Heart right ventricle (tissue), 16 donors: ENCODE measurements around the gene PRKCE. TPM values are rescaled to one million over a fixed set of nuclear protein-coding genes. Genes with fewer than 3 reads are reported as not detected.

ENCODE experiments used
- ATAC-seq, 8 donors: fragments of 200-7000 bp; cut with Tn5 transposase; one replicate each; pipeline ENCODE4 v1.9.1; 2020; ENCODE audit warnings: mild to moderate bottlenecking in 8 of 8, moderate library complexity in 8 of 8, moderate number of reproducible peaks in 1 of 8
- DNase-seq, 2 donors: peaks; one replicate each; pipeline ENCODE4 v3.0.0-alpha.2; 2020
- H3K27ac ChIP-seq, 10 donors: fragments of 200-600 bp; sonication (generic) in 2 of 10; one replicate each; pipeline versions ENCODE4 v1.5.0 to v1.8.0; 2020 to 2022; ENCODE audit warnings: mild to moderate bottlenecking in 3 of 10
- H3K27me3 ChIP-seq, 7 donors: fragments of 200-600 bp; one replicate each; pipeline ENCODE4 v1.8.0; 2021 to 2022; ENCODE audit warnings: mild to moderate bottlenecking in 2 of 7
- H3K36me3 ChIP-seq, 9 donors: fragments of 200-600 bp; sonication (generic) in 1 of 9; one replicate each; pipeline versions ENCODE4 v1.5.0 to v1.8.0; 2020 to 2022; ENCODE audit warnings: mild to moderate bottlenecking in 2 of 9
- H3K4me1 ChIP-seq, 9 donors: fragments of 200-600 bp; sonication (generic) in 1 of 9; one replicate each; pipeline versions ENCODE4 v1.5.0 to v1.8.0; 2020 to 2022; ENCODE audit warnings: mild to moderate bottlenecking in 4 of 9
- H3K4me3 ChIP-seq, 10 donors: fragments of 200-600 bp; sonication (generic) in 2 of 10; one replicate each; pipeline versions ENCODE4 v1.5.0 to v1.8.0; 2020 to 2022; ENCODE audit warnings: mild to moderate bottlenecking in 7 of 10, moderate library complexity in 2 of 10
- H3K9me3 ChIP-seq, 11 donors: fragments of 200-600 bp in 10 of 11; sonication (generic) in 2 of 11; one replicate each; pipeline versions ENCODE4 v1.5.0 to v1.8.0; 2013 to 2022; ENCODE audit warnings: mild to moderate bottlenecking in 2 of 11, control low read depth in 1 of 11, moderate library complexity in 1 of 11
- CTCF ChIP-seq, 9 donors: fragments of 200-600 bp; sonication (generic) in 2 of 9; IDR thresholded peaks; one replicate each; pipeline versions ENCODE4 v1.5.0 to v1.8.0; 2021 to 2022; ENCODE audit warnings: antibody characterized with exemption in 9 of 9, mild to moderate bottlenecking in 5 of 9, moderate library complexity in 1 of 9
- WGBS, 2 donors: extraction: QIAGEN DNeasy Blood & Tissue Kit; methylation state at CpG; one replicate each; pipeline ENCODE4 v1.1.7; 2013; ENCODE audit warnings: inconsistent platforms in 1 of 2; 5-methylcytosine and 5-hydroxymethylcytosine counted together
- intact Hi-C, 10 donors: fragments of 100-400 bp; cut with DNase I; formaldehyde crosslinking; loops; one replicate each; pipeline versions ENCODE4 v1.11.1 to v1.14.2; 2022
- polyA plus RNA-seq, 2 donors: library from polyadenylated mRNA; stranded (reverse); fragments of 200-250 nt; gene quantifications; one replicate each; pipeline ENCODE4 v1.2.3, GENCODE V29; 2013
- total RNA-seq, 10 donors: library from RNA; stranded (reverse); fragmentation: NEBNext Ultra II Directional in 3 of 10; extraction: Animal tissue kit (Norgen Biotek cat#: 25700) in 3 of 10; gene quantifications; one replicate each; pipeline versions ENCODE4 v1.2.1 to v1.2.4, GENCODE V29; 2021 to 2023
- donor health status: Arrhythmogenic right ventricular cardiomyopathy.
- donor health status: ischemic (EF 13 %, LVEDD 7.1; RV severe dilation, severe dysfunction).
- donor health status: healthy with polysubstance abuse.
- donor health status: DM: no; HTN: yes; CAD: no.
- donor health status: DM: no; HTN: no; CAD: no.
- donor health status: ischemic (EF 25% LVEDD 6.9; RV normal size, moderate dysfunction).
- donor health status: ischemic (EF 25% LVEDD 5.7; RV mildly dilated, moderate dysfunction).
- donor health status: healthy.
- donor health status: DM: yes; HTN: yes; CAD: no.
- donor health status: Ischemic cardiomyopathy.
- donor health status: ischemic (EF 35%, LVEDD 5.7; RV mildly dilated, moderate dysfunction).
- donor health status: nonischemic (EF 11% LVEDD 7.7; RV severe dilation, severe dysfunction).
- donor health status: DM: yes; HTN: yes; CAD: no.
- donor health status: PGD.
- donor health status: ischemic (EF 29% LVEDD 5.4; RV normal size, mild dysfunction).
- donor health status: nonischemic (EF 23%, LVEDD 6.1; RV moderate dilation, normal function).

PRKCE gene
- total and polyA plus RNA-seq, 12 donors = 3.7 to 22.7 (median 16.7) TPM

- Histone ChIP-seq H3K36me3 (no peaks in the 10 kb centered on the region), H3K27ac (peak overlapping the region; percentile 19 to 80 (median 72)), H3K9me3 (no peaks in the 10 kb centered on the region), H3K4me1 (peaks cover 21 to 76% (median 52%) of the 10 kb centered on the region in 9 donors), H3K27me3 (no peaks in the 10 kb centered on the region), H3K4me3 (peak overlapping the region in 8 of 10 donors; percentile 16 to 44 (median 26))
- WGBS, 2 donors = 61 to 74% methylated on average over 1 of the region's 1 CpG
- intact Hi-C loops = loop anchor here in 3 of 10 donors (2.0 to 10.0 kb wide), 3 partner anchors 119 to 164 kb away; partner anchors contain the start of gene PRKCE (in 2 of the 3)
- no peak for ATAC-seq
- DNase-seq = no peak
- no peak for TF ChIP-seq CTCF (IDR thresholded peaks at IDR 0.05)
Observed at GRCh38 chr2:45770811-45771210, 119.3 kb downstream of the PRKCE start.

GRCh38 chr2:45771261-45771660 is 119.8 kb downstream of the PRKCE start:
- peak overlapping the region; percentile 19 to 80 (median 72) for H3K27ac ChIP-seq
- intact Hi-C loops = loop anchor here in 3 of 10 donors (2.0 to 10.0 kb wide), 3 partner anchors 119 to 164 kb away; partner anchors contain the start of gene PRKCE (in 2 of the 3)
- H3K9me3 ChIP-seq = no peaks in the 10 kb centered on the region
- H3K4me3 ChIP-seq = peak overlapping the region in 8 of 10 donors; percentile 16 to 44 (median 26)
- TF ChIP-seq CTCF (IDR thresholded peaks at IDR 0.05) = peak in 1 of 9 donors; percentile 6
- WGBS, 2 donors = 8 to 12% methylated on average over 10 of the region's 10 CpGs
- DNase-seq (peak; percentile 69 to 81), ATAC-seq (peak; percentile 89 to 95 (median 92))
- peaks cover 16 to 76% (median 47%) of the 10 kb centered on the region in 9 donors for H3K4me1 ChIP-seq
- no peaks in the 10 kb centered on the region for H3K36me3 ChIP-seq
- H3K27me3 ChIP-seq = no peaks in the 10 kb centered on the region

- 46 to 48% methylated on average over 2 of the region's 2 CpGs for WGBS, 2 donors
- no peaks in the 10 kb centered on the region for H3K9me3 ChIP-seq
- no peak overlapping the region for H3K4me3 ChIP-seq
- H3K27ac ChIP-seq = peak overlapping the region in 9 of 10 donors; percentile 21 to 80 (median 73)
- intact Hi-C loops = loop anchor here in 2 of 10 donors (5.0 to 10.0 kb wide), 2 partner anchors 120 to 163 kb away; partner anchors contain the start of gene PRKCE (in 1 of the 2)
- no peak for DNase-seq
- H3K4me1 ChIP-seq = peaks cover 15 to 80% (median 45%) of the 10 kb centered on the region in 9 donors
- no peaks in the 10 kb centered on the region for H3K27me3 ChIP-seq
- TF ChIP-seq CTCF (IDR thresholded peaks at IDR 0.05) = no peak
- no peak for ATAC-seq
- H3K36me3 ChIP-seq = no peaks in the 10 kb centered on the region
Observed at GRCh38 chr2:45772038-45772437, 120.6 kb downstream of the PRKCE start.

- no peaks in the 10 kb centered on the region for H3K36me3 ChIP-seq
- no peak for TF ChIP-seq CTCF (IDR thresholded peaks at IDR 0.05)
- intact Hi-C loops = loop anchor here in 3 of 10 donors (2.0 to 10.0 kb wide), 3 partner anchors 122 to 161 kb away; partner anchors contain the start of gene PRKCE (in 1 of the 3)
- H3K9me3 ChIP-seq = no peaks in the 10 kb centered on the region
- no peak for ATAC-seq
- 92 to 95% methylated on average over 9 of the region's 9 CpGs for WGBS, 2 donors
- no peak for DNase-seq
- peaks cover 15 to 78% (median 49%) of the 10 kb centered on the region in 9 donors for H3K4me1 ChIP-seq
- H3K4me3 ChIP-seq = no peak overlapping the region
- H3K27ac ChIP-seq = peak overlapping the region in 9 of 10 donors; percentile 18 to 77 (median 47)
- no peaks in the 10 kb centered on the region for H3K27me3 ChIP-seq
Observed at GRCh38 chr2:45773909-45774308, 122.4 kb downstream of the PRKCE start.
